ENCODE data around the gene RDH8.

RDH8 gene

GRCh38 chr19:10043286-10043927 lies 30.1 kb downstream of the RDH8 start:
- peak; percentile 65 for DNase-seq

- DNase-seq = no peak
Observed at GRCh38 chr19:10044390-10044789, 31.1 kb downstream of the RDH8 start.

DNA sequence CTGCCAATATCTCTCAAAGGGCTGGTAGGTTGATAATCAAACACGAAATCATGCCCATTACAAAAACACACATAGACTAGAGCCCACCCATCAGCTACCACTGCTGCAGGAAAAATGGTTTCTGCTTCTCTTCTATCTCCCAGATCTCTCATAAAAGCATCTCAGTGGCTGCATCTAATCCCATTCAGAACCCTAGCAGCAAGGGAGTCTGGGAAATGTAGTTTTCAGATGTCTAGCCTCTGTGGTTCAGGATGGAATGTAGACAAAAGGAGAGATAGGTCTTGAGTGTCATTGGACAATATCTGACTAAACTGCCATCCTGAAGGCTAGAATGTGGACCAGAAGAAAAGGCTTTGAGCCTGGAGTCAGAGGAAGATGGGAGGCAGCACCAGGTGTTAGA lies 32.1 kb downstream of the RDH8 start:
- DNase-seq = no peak

GRCh38 chr19:10049626-10050025 lies 36.3 kb downstream of the RDH8 start:
- no peak for DNase-seq

DNA sequence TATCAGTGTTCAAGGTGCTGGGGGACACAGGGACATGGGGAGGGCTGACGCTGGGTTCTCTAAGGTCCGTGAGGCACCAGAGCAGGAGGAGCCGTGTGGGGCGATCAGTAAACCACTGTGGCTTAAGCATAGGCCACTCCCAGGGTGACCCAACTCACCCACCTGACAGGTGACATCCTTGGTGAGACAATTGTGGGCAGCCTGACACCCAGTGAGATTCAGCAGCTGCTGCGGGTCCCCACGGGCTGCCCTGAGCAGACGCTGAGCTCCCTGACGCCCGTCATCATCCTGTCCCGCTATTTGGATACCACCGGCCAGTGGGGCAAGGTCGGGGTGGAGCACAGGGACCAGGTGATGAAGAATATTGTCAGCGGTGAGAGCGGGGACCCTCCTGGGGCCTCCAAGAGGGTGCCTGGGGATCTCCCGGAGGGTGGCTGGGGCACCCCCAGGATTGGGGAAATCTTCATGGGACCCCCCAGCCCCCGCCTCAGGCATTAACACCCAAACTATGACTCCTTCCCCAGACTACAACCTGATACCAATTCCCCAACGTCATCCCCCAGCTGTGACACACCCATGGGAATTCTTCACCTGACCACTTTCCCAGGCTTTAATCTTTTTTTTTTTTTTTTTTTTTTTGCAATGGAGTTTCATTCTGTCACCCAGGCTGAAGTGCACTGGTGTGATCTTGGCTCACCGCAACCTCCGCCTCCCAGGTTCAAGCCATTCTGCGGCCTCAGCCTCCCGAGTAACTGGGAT lies 39.5 kb downstream of the RDH8 start:
- DNase-seq = no peak

GRCh38 chr19:10061717-10062310 lies 48.5 kb downstream of the RDH8 start:
- DNase-seq = no peak

GRCh38 chr19:10068205-10068604 lies 54.9 kb downstream of the RDH8 start:
- DNase-seq = no peak

GRCh38 chr19:10069046-10069445 lies 55.8 kb downstream of the RDH8 start:
- DNase-seq = no peak

GRCh38 chr19:10070730-10071446 lies 57.6 kb downstream of the RDH8 start:
- DNase-seq = no peak
